Endodermal cell (in vitro differentiated cells): ENCODE results near the gene CDH4. TPM values are rescaled to one million over a fixed set of nuclear protein-coding genes. Genes with fewer than 3 reads are reported as not detected.

Experiments
- DNase-seq: peaks from one replicate; pipeline ENCODE4 v3.0.0-alpha.2; 2017
- H3K27ac ChIP-seq: 2 replicates; pipeline ENCODE4 v1.5.1; 2013; ENCODE audit warnings: mild to moderate bottlenecking, low read depth, low read length, moderate library complexity
- H3K27me3 ChIP-seq: 2 replicates; pipeline ENCODE4 v1.6.1; 2013; ENCODE audit warnings: mild to moderate bottlenecking, low read length, moderate library complexity; ENCODE audit not compliant: insufficient read depth, control insufficient read depth, poor library complexity, severe bottlenecking
- H3K36me3 ChIP-seq: 2 replicates; pipeline ENCODE4 v1.7.0; 2013; ENCODE audit warnings: mild to moderate bottlenecking, low read length, moderate library complexity; ENCODE audit not compliant: control insufficient read depth, insufficient read depth
- H3K4me1 ChIP-seq: one replicate; pipeline ENCODE4 v1.7.0; 2013; ENCODE audit warnings: low read length; ENCODE audit not compliant: control insufficient read depth, insufficient read depth
- H3K4me3 ChIP-seq: 2 replicates; pipeline ENCODE4 v1.5.1; 2013; ENCODE audit warnings: mild to moderate bottlenecking, low read length, moderate library complexity
- H3K9ac ChIP-seq: 2 replicates; pipeline ENCODE4 v1.6.1; 2013; ENCODE audit warnings: mild to moderate bottlenecking, low read length, moderate library complexity; ENCODE audit not compliant: poor library complexity, severe bottlenecking; ENCODE audit errors: extremely low read depth
- H3K9me3 ChIP-seq: 2 replicates; pipeline ENCODE4 v1.6.1; 2013; ENCODE audit warnings: mild to moderate bottlenecking, low read length, moderate library complexity; ENCODE audit not compliant: control insufficient read depth
- H3K27ac Mint-ChIP-seq: 2 replicates; pipeline ENCODE4 v1.8.0; 2020; ENCODE audit warnings: mixed read lengths
- H3K27me3 Mint-ChIP-seq: 2 replicates; pipeline ENCODE4 v1.8.0; 2021; ENCODE audit warnings: mild to moderate bottlenecking, mixed read lengths; ENCODE audit not compliant: insufficient read depth
- H3K36me3 Mint-ChIP-seq: 2 replicates; pipeline ENCODE4 v1.8.0; 2020; ENCODE audit warnings: low read depth, mixed read lengths
- H3K4me1 Mint-ChIP-seq: 2 replicates; pipeline ENCODE4 v1.8.0; 2020; ENCODE audit warnings: mixed read lengths
- H3K4me3 Mint-ChIP-seq: 2 replicates; pipeline ENCODE4 v1.8.0; 2020; ENCODE audit warnings: mild to moderate bottlenecking, moderate library complexity, mixed read lengths
- H3K9me3 Mint-ChIP-seq: 2 replicates; pipeline ENCODE4 v1.8.0; 2020; ENCODE audit warnings: mild to moderate bottlenecking, mixed read lengths
- CTCF ChIP-seq: fragments of 200-600 bp; sonication (generic); conservative IDR thresholded peaks from 2 replicates; pipeline ENCODE4 v1.5.0; 2021; ENCODE audit warnings: antibody characterized with exemption, mild to moderate bottlenecking
- WGBS, 2 experiments: methylation state at CpG; one replicate each; pipeline versions ENCODE4 v1.1.5 to v1.1.7; 2013; ENCODE audit warnings: missing lambda C conversion rate in 2 of 2, mixed read lengths in 1 of 2; ENCODE audit not compliant: insufficient coverage in 1 of 2, insufficient read length in 1 of 2; 5-methylcytosine and 5-hydroxymethylcytosine counted together
- total RNA-seq, 2 donors: library from RNA; stranded (reverse); fragmentation: NEBNext Ultra II Directional in 1 of 2; extraction: Animal tissue kit (Norgen Biotek cat#: 25700) in 1 of 2; gene quantifications; 2 replicates in 1 of 2; 3 replicates in 1 of 2; pipeline ENCODE4 v1.2.1, GENCODE V29; 2021

Gene CDH4
- total RNA-seq, 2 donors from 2014 or later, result 1.8 to 5.8 TPM

GRCh38 chr20:61459266-61459665 is 207.2 kb downstream of the CDH4 start:
- Histone ChIP-seq H3K27ac (no peak overlapping the region), H3K36me3 (no peaks in the 10 kb centered on the region), H3K4me1 (no peaks in the 10 kb centered on the region), H3K27me3 (no peaks in the 10 kb centered on the region), H3K9ac (no peak overlapping the region), H3K9me3 (no peaks in the 10 kb centered on the region), H3K4me3 (no peak overlapping the region)
- Mint-ChIP-seq H3K27me3 (peaks cover 19% of the 10 kb centered on the region), H3K9me3 (peaks cover 19% of the 10 kb centered on the region), H3K27ac (no peak overlapping the region), H3K36me3 (peaks cover 5% of the 10 kb centered on the region), H3K4me3 (no peak overlapping the region), H3K4me1 (no peaks in the 10 kb centered on the region)
- no peak for DNase-seq
- 77 to 92% methylated on average over 5 to 7 of the region's 7 CpGs for WGBS, 2 experiments
- TF ChIP-seq CTCF, result no peak

- Histone ChIP-seq H3K27me3 (no peaks in the 10 kb centered on the region), H3K4me3 (no peak overlapping the region), H3K27ac (no peak overlapping the region), H3K9ac (no peak overlapping the region), H3K4me1 (no peaks in the 10 kb centered on the region), H3K9me3 (no peaks in the 10 kb centered on the region), H3K36me3 (no peaks in the 10 kb centered on the region)
- H3K9me3 Mint-ChIP-seq, result peaks cover 19% of the 10 kb centered on the region
- peaks cover 5% of the 10 kb centered on the region for H3K36me3 Mint-ChIP-seq
- no peak overlapping the region for H3K4me3 Mint-ChIP-seq
- DNase-seq, result no peak
- WGBS, 2 experiments, result 87 to 89% methylated on average over 5 to 7 of the region's 7 CpGs
- H3K4me1 Mint-ChIP-seq, result no peaks in the 10 kb centered on the region
- TF ChIP-seq CTCF, result no peak
- H3K27me3 Mint-ChIP-seq, result peaks cover 19% of the 10 kb centered on the region
- H3K27ac Mint-ChIP-seq, result no peak overlapping the region
Measured at GRCh38 chr20:61459705-61460104, 207.6 kb downstream of the CDH4 start.

GRCh38 chr20:61460261-61461052 is 208.4 kb downstream of the CDH4 start:
- H3K9me3 ChIP-seq, result no peaks in the 10 kb centered on the region
- H3K4me3 ChIP-seq, result no peak overlapping the region
- H3K4me3 Mint-ChIP-seq, result no peak overlapping the region
- no peak overlapping the region for H3K27ac Mint-ChIP-seq
- H3K27me3 ChIP-seq, result no peaks in the 10 kb centered on the region
- TF ChIP-seq CTCF, result peak; percentile 64
- no peak overlapping the region for H3K27ac ChIP-seq
- peaks cover 5% of the 10 kb centered on the region for H3K36me3 Mint-ChIP-seq
- H3K4me1 Mint-ChIP-seq, result peaks cover 4% of the 10 kb centered on the region
- no peak overlapping the region for H3K9ac ChIP-seq
- no peaks in the 10 kb centered on the region for H3K36me3 ChIP-seq
- H3K27me3 Mint-ChIP-seq, result peaks cover 19% of the 10 kb centered on the region
- WGBS, 2 experiments, result 91 to 100% methylated on average over 3 to 11 of the region's 11 CpGs
- peaks cover 19% of the 10 kb centered on the region for H3K9me3 Mint-ChIP-seq
- peak; percentile 65 for DNase-seq
- H3K4me1 ChIP-seq, result no peaks in the 10 kb centered on the region
